Head of caudate nucleus (tissue), 42 donors: Measurements from ENCODE around the gene CALCR.
"Not testable (repeated sequence)": the region's sequence is repeated elsewhere in the genome, so short reads cannot be mapped to it uniquely, and the experiment has no call there.

Experiments
- DNase-seq, 42 donors: peaks; one replicate each; pipeline versions ENCODE4 v3.0.0 to v3.0.0-alpha.2; 2020 to 2021; ENCODE audit warnings: mixed read lengths in 7 of 42
- intact Hi-C: fragments of 100-400 bp; cut with DNase I; formaldehyde crosslinking; loops from one replicate; pipeline ENCODE4 v1.15.0; 2022

The CALCR gene

DNA sequence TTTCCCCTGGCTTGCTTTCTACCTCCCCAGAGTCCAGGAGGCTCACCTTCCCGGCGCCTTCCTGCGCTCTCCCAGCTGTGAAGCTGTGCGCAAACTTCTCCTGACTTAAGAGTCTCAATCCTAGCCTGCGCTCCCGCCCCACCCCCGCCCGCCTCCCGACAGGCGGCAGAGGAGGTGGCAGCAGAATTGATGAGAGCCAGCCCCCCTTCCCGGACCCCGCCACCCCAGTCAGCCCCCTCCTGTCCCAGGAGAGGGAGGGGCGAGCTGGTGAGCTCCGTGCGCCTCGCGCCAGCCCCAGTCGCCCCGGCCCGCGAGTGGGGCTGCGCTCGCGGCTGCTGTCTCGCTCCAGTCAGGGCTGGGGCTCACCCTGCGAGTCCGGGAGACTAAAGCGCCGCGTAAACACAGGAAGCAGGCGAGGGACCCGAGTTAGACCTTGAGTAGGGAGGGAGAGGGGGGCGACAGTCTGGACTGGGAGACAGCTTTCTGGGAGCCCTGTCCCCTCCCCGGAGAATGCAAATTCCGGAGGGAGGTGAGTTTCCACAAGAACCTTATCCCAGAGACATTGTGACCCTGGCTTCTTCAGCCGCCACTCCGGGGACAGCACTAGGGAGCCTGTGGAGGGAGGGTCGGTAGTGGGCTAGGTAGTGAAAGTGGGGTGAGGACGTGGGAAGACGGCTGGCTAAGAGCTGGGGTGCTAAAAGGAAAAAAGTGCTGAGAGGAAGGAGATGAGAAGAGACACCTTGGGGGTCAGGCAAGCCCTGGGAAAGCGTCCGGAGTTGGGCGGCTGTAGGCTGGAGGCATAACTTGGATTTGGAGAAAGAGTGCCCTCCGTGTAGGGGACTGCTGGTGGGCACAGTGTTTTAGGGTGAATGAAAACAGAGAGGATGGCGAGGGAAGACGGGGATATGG is at the start of gene CALCR:
CALCR (minus strand) TSS at position 79 of the 909 bp plus-strand sequence. CDS start 87,743 bp downstream, outside the sequence.
- intact Hi-C loops = no loop called here
- DNase-seq = peak in 11 of 42 donors; percentile 7 to 43 (median 14)

DNA sequence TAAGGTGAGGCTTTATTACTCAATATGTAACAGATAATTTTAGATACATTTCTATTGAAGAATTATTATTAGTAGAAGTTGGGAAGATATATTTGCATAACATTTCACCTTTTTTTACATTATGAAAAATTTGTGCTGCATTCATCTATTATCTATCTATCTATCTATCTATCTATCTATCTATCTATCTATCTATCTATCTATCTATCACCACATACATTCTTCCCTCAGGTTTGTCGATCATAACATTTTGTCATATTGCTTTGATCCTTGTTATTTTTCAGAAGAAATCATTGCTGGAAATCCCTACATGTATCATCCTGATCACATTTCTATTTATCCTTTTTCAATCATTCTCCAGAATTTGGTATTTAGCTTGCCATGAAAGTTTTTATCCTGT is 49.3 kb upstream of the CALCR start:
- DNase-seq = no peak
- intact Hi-C loops = no loop called here

DNA sequence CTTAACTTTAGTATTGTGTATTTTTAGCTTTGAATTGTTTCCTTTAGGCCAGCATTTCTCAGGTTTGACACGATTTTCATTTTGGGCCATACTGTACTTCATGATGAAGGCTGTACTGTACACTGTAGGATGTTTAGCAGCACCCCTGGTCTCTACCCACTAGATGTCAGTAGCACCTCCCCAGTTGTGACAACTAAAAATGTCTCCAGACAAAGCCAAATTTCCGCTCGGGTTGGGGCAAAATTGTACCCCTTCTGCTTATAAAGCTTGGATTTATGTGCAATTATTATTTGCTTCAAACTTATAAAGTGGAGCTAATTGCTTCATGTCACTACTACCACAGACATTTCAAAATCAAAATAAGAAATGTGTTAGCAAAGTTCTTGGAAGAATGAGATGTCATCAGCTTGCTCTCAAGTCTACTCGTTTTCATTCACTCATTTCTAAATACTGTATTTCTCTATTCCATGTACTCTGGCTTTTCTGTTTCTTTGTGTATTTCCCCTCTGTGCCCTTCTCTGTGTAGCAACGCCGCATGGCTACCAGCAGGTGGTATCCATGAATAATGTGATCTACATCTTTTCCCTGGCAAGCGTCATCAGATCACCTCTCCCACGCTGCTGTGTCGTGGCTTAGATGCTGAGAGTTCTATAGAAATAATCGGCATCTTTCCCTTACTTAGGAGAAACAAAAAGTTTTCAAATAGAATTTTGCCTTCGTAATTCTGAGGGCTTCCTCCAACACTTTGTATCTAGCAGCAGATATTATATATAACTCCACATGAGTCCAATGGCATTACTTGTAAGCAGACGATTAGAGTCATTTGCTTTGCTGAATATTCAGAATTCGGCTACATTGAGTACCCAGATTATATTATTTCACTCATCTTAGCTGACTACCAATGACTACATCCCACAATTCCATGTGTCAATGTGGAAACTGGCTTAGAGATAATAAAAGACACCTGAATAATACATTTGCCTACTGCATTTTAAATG is 47.8 kb upstream of the CALCR start:
- DNase-seq = peak in 13 of 42 donors; percentile 1 to 43 (median 8)
- intact Hi-C loops = no loop called here

DNA sequence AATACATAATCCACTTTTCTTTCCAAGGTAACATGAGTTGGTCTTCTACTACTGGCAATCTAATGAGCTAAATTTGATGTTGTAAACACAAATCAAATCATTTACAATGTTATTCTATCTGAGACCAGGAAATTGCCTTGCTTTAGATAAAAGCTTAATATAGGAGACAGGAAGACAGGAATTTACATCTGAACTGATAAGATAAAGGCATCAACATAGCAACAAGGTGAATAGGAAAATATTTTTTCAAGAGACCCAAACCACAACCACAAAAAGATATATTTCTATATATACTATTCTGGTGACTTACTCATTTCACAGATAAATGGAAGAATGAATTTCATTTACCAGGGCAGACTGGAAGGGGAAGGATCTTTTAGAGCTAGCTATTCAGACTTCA is 46.3 kb upstream of the CALCR start:
- DNase-seq = no peak
- intact Hi-C loops = no loop called here

DNA sequence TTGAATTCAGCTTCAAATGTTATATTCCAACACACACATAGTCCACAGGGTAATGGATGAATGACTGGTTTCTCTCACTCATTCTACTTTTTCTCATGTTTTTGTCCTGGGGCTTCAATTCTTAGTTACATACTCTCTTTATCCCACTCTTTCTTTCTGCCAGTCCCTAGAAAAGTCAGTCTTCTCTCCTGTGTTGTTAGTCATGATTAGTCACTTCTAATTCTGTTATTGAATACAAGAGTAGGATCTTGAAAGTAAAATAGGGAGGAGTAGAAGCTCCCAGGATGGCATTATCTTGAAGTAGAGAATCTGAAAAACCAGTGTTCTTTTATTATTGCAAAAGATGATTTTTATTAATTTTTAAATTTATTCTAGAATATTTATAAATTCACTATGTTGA is 45.5 kb upstream of the CALCR start:
- intact Hi-C loops = no loop called here
- no peak for DNase-seq

DNA sequence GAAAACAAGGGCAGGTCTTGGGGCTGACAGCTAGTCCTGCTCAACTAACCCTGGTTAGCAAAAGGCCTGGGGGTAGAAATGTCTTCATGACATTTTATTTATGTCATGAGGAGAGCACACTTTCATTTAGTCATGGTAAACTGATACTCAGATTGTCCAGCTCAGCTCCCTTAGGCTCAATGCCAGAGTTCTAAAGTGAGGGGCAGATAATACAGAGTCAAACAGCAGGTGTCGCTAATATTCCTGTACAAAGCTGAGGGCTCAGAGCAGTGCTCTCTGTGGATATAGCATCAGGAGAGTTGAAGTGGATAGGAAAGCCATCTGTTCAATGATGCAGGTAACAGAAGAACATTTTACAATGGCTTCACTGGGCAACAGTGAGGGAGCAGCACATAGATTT is 26.8 kb upstream of the CALCR start:
- intact Hi-C loops = no loop called here
- DNase-seq = no peak

DNA sequence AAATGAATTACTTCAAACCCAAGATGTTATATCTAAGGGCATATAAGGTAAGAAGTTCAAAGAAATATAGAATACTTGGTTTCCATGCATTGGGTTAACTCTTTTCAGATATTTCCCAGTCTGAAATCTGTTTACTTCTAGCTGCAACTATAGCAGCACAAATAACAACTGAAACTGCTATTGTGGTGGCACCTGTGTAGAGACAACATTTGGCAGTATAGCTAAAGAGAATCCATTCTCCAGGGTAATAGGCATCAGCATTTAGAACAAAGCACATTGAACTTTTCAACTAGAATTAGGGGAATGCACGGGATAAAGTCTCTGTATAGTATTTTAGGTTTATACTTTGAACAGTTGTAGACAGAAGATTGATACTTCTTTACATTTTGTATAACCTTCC is 19.7 kb upstream of the CALCR start:
- intact Hi-C loops = no loop called here
- no peak for DNase-seq

DNA sequence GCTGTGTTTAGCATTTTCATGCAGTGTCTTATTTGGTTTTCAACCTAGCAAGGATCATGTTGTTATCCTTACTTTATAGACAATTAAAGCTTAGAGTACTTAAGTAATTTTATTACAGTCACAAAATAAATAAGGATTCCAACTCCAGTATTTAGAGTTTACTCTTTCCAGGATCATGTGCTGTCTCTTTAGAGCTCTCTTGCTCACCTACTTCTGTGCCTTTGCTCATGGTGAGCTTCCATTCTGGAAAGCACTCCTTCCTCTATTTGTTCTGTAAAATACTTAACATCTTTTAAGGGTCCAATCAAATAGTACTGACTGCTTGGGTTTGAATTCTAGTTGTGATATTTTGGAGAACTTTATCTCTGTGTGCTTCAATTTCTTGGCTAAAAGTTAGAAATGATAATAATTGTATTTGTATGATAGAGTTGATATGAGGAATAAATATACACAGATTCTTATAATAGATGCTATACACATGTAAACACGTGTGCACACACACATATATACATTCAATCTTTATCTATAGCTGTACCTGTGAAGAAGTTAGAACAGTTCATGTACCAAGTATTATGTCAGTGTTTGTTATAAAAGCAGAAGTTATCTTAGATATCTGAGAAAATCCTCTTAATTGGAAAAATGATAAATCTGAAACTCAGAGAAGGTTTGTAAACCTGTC is 18.2 kb upstream of the CALCR start:
- intact Hi-C loops = no loop called here
- no peak for DNase-seq

DNA sequence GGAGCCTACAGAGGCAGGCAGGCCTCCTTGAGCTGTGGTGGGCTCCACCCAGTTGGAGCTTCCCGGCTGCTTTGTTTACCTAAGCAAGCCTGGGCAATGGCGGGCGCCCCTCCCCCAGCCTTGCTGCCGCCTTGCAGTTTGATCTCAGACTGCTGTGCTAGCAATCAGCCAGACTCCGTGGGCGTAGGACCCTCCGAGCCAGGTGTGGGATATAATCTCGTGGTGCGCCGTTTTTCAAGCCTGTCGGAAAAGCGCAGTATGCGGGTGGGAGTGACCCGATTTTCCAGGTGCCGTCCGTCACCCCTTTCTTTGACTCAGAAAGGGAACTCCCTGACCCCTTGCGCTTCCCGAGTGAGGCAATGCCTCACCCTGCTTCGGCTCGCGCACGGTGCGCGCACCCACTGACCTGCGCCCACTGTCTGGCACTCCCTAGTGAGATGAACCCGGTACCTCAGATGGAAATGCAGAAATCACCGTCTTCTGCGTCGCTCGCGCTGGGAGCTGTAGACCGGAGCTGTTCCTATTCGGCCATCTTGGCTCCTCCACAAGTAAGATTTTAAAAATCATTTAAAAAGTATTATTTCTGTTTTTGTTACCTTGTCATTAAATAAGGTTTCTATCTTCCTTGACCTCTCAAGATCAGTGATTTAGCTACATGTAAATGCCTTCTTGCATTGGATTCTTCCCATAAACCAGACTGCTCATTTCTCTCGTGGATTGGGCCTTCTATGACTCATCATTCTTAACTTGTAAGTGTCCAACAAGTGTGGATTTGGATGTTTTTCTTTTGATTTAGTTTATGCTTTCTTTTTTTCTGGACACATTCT is 16.9 kb upstream of the CALCR start:
- intact Hi-C loops, DNase-seq: not testable (repeated sequence)

DNA sequence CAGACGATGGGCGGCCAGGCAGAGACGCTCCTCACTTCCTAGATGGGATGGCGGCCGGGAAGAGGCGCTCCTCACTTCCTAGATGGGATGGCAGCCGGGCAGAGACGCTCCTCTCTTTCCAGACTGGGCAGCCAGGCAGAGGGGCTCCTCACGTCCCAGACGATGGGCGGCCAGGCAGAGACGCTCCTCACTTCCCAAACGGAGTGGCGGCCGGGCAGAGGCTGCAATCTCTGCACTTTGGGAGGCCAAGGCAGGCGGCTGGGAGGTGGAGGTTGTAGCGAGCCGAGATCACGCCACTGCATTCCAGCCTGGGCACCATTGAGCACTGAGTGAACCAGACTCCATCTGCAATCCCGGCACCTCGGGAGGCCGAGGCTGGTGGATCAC is 11.9 kb upstream of the CALCR start:
- intact Hi-C loops, DNase-seq: not testable (repeated sequence)

DNA sequence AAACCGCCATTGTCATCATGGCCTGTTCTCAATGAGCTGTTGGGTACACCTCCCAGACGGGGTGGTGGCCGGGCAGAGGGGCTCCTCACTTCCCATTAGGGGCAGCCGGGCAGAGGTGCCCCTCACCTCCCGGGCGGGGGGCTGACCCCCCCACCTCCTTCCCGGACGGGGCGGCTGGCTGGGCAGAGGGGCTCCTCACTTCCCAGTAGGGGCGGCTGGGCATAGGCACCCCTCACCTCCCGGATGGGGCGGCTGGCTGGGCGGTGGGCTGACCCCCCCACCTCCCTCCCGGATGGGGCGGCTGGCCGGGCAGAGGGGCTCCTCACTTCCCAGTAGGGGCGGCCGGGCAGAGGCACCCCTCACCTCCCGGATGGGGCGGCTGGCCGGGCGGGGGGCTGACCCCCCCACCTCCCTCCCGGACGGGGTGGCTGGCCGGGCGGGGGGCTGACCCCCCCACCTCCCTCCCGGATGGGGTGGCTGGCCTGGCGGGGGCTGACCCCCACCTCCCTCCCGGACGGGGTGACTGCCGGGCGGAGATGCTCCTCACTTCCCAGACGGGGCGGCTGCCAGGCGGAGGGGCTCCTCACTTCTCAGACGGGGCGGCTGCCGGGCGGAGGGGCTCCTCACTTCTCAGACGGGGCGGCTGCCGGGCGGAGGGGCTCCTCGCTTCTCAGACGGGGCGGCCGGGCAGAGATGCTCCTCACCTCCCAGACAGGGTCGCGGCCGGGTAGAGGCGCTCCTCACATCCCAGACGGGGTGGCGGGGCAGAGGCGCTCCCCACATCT is 11.4 kb upstream of the CALCR start:
- DNase-seq, intact Hi-C loops: not testable (repeated sequence)

DNA sequence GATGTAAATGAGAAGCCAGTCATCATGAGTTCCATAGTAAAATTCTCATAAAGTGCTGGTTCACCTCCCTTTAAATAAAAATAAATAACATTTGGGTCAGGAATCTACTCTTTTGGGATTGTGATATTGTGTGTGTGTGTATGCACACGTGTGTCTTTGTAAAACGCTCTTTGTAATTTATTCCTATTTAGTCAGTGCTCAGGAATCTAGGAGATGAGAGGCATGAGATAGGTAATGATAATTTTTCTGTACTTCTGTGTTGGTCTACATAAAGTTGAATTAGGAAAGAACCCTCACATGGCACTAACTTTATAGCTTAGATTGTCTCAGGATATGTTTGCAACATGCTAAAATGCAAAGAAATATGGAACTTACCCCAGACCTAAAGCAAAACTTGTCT is 4.9 kb upstream of the CALCR start:
- intact Hi-C loops = no loop called here
- DNase-seq = no peak

DNA sequence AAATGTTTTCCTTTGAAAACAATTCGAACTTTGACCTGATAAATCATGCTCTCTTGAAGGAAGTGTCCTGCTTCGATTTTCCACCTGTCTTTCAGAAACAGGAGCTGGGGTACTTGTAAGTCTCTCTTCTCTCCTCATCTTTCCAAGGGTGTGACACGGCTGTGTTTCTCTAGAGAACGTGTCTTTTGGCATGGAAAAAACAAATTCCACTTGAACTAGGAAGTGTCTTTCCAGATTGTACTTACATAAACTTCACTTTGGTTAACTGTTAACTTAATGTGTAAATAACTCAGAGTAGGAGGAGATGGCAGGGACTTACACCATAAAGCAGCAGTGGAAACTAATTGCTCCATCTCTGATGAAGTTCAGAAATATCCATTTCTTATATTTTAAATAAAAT is 4.2 kb upstream of the CALCR start:
- intact Hi-C loops = no loop called here
- DNase-seq = no peak

DNA sequence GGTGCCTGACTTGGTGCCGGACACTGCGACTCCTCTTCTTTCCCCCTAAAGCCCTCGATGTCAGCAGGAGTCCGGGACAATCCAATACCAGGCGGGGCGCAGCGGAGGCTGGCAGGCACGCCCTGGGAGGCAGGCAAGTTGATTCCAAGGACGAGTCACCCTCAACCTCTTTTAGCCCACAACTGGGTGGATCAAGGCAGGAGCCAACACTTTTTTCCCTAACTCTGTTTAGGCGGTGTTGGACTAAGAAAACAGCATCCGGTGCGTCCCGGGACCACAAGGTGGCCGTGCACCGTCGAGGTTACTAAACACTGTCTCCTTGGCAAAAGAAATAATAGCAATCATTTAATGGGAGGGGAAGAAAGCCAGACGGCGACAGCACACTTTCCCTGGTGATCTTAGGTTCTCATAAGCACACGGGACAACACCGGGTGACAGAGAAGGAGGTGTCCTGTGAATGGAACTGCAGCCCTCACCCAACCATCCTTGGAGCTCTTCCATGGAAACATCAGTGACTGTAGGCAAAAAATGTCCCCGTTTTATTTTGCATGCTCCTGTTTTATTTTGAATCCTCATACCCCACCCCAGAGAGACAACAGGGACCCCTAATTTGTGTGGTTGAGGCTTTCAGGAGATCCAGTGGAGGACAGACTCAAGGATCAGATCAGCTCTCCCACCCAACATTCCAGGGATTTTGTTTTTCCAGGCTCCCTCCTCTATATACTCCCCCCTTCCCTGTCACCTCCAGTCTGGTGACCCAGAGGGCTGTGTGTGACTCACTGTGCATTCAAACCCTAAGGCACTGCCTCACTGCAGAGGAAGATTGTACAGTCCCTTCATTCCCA is 1.3 kb upstream of the CALCR start:
- intact Hi-C loops = no loop called here

DNA sequence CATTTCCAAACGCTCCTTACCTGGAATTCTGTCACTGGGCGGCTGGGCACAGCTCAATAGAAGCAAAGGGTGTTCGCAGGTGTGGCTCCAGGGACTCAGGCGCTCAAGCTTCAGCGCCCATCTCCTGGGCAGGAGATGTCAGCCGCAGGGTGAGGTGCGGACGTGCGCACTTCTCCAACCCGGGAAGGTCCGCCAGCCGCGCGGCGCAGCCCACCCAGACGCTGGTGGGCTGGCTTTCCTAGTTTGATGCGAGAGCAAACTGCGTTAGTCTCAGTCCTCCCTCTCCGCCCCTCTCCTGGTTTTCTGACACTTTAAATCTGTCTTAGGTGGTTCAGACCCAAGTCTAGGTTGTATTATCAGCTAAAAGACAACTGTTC is 267 bp downstream of the CALCR start:
- DNase-seq = no peak
- intact Hi-C loops = no loop called here

More for the DNA sequence above, 1.3 kb upstream of the CALCR start:
- no peak for DNase-seq

DNA sequence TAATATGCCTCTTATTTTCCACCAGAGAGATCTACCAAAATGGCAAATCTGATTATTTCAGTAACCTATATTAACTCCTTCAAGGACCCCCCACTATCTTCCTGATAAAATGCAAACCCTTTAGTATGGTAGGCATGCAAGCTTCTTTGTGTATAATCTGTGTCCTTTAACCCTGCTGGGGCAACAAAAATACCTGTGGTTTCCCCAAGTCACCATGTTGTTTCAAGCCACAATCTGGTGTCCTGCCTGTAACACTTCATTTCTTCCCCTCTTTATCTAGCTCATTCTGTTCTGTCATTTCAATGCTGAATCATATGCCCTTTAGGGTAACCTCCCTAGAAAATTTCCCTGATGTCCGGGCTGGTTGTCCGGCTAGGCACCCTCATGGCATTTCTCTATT is 5.3 kb downstream of the CALCR start:
- intact Hi-C loops = no loop called here
- DNase-seq = no peak

DNA sequence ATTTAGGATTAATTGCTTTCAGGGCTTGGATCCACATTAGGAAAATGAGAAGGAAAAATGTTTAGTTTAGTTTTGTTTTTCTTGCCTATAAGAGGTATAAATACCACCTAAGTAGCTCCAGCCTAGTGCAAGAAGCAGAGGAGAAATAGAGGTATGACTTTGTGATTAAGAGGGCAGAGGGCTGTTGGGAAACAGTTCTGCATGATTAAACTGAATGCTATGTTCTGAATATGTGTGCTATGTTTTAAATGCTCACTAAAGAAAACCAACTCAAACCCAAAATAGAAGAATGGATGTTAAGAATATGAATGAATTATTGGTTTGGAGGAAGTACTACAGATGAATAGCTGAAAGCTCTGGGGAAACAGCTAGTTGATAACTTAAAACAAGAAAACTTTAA is 7.6 kb downstream of the CALCR start:
- DNase-seq = no peak
- intact Hi-C loops = no loop called here
